Natural killer cell (primary cell): Measurements from ENCODE around the gene LYPLAL1. TPM values are rescaled to one million over a fixed set of nuclear protein-coding genes. Genes with fewer than 3 reads are reported as not detected.

ENCODE experiments used
- ATAC-seq, 3 donors: fragments of 150-1000 bp in 2 of 3; fragments of 200-7000 bp in 1 of 3; cut with Tn5 transposase; 1 replicate in 1 of 3; 2 replicates in 2 of 3; pipeline ENCODE4 v1.10.0; 2021; ENCODE audit warnings: mild to moderate bottlenecking in 2 of 3, moderate library complexity in 2 of 3
- DNase-seq, 2 donors: peaks; one replicate each; pipeline versions ENCODE4 v3.0.0 to v3.0.0-alpha.2; 2013 to 2021; ENCODE audit warnings: mixed read lengths in 1 of 2
- H3K27ac ChIP-seq: one replicate; pipeline ENCODE4 v1.5.1; 2013; ENCODE audit warnings: mild to moderate bottlenecking, low read length
- H3K27me3 ChIP-seq: one replicate; pipeline ENCODE4 v1.6.1; 2013; ENCODE audit warnings: low read length; ENCODE audit not compliant: control insufficient read depth, insufficient read depth
- H3K36me3 ChIP-seq: one replicate; pipeline ENCODE4 v1.6.1; 2013; ENCODE audit warnings: low read length; ENCODE audit not compliant: control insufficient read depth, insufficient read depth
- H3K4me1 ChIP-seq: one replicate; pipeline ENCODE4 v1.6.1; 2013; ENCODE audit warnings: low read length; ENCODE audit not compliant: control insufficient read depth, insufficient read depth
- H3K4me3 ChIP-seq: one replicate; pipeline ENCODE4 v1.5.1; 2013; ENCODE audit warnings: low read length
- H3K9me3 ChIP-seq: one replicate; pipeline ENCODE4 v1.6.1; 2013; ENCODE audit warnings: low read length; ENCODE audit not compliant: control insufficient read depth, insufficient read depth
- H3K27ac Mint-ChIP-seq, 2 donors: one replicate each; pipeline ENCODE4 v1.8.0; 2022; ENCODE audit warnings: mild to moderate bottlenecking in 2 of 2, mixed read lengths in 2 of 2, moderate library complexity in 1 of 2
- H3K27me3 Mint-ChIP-seq, 2 donors: one replicate each; pipeline ENCODE4 v1.8.0; 2022; ENCODE audit warnings: low read depth in 2 of 2, mixed read lengths in 2 of 2
- H3K36me3 Mint-ChIP-seq: one replicate; pipeline ENCODE4 v1.8.0; 2022; ENCODE audit warnings: mixed read lengths
- H3K4me1 Mint-ChIP-seq, 2 donors: one replicate each; pipeline ENCODE4 v1.8.0; 2022; ENCODE audit warnings: mixed read lengths in 2 of 2
- H3K4me3 Mint-ChIP-seq: one replicate; pipeline ENCODE4 v1.8.0; 2022; ENCODE audit warnings: mild to moderate bottlenecking, moderate library complexity, mixed read lengths
- H3K9me3 Mint-ChIP-seq, 2 donors: one replicate each; pipeline ENCODE4 v1.8.0; 2022; ENCODE audit warnings: mixed read lengths in 2 of 2
- CTCF ChIP-seq: fragments of 200-600 bp; IDR thresholded peaks from one replicate; pipeline ENCODE4 v1.8.0; 2022; ENCODE audit warnings: antibody characterized with exemption
- WGBS: methylation state at CpG from one replicate; pipeline ENCODE4 v1.1.7; 2013; ENCODE audit warnings: missing lambda C conversion rate; ENCODE audit not compliant: insufficient coverage; 5-methylcytosine and 5-hydroxymethylcytosine counted together
- intact Hi-C: fragments of 100-400 bp; cut with micrococcal nuclease; formaldehyde crosslinking; loops from one replicate; pipeline ENCODE4 v1.14.2; 2022
- total RNA-seq, 4 donors: library from RNA; stranded (reverse); fragments of 120-200 nt in 1 of 4; gene quantifications; one replicate each; pipeline versions ENCODE4 v1.2.3 to v1.2.4, GENCODE V29; 2013 to 2022

The LYPLAL1 gene
- total RNA-seq, 3 donors from 2014 or later (not counting 1 experiment from before 2014, with no cell fraction given), result 13.1 to 18.3 (median 15.9) TPM

- Histone ChIP-seq H3K36me3 (no peaks in the 10 kb centered on the region), H3K27me3 (no peaks in the 10 kb centered on the region), H3K9me3 (no peaks in the 10 kb centered on the region), H3K27ac (no peak overlapping the region), H3K4me3 (no peak overlapping the region), H3K4me1 (no peaks in the 10 kb centered on the region)
- H3K4me3 Mint-ChIP-seq, result no peak overlapping the region
- TF ChIP-seq CTCF, result no peak
- WGBS, result 100% methylated on average over 1 of the region's 2 CpGs
- intact Hi-C loops, result no loop called here
- H3K27me3 Mint-ChIP-seq, result no peaks in the 10 kb centered on the region
- H3K4me1 Mint-ChIP-seq, result peaks cover 15 to 22% of the 10 kb centered on the region in 2 donors
- DNase-seq, result no peak
- peaks cover 0 to 2% of the 10 kb centered on the region in 2 donors for H3K9me3 Mint-ChIP-seq
- H3K27ac Mint-ChIP-seq, result no peak overlapping the region
- no peak for ATAC-seq
- H3K36me3 Mint-ChIP-seq, result no peaks in the 10 kb centered on the region
Observed at GRCh38 chr1:219232890-219233289, 59.2 kb downstream of the LYPLAL1 start.

- peak in 1 of 2 donors; percentile 41 for DNase-seq
- H3K4me1 Mint-ChIP-seq, result peaks cover 15 to 22% of the 10 kb centered on the region in 2 donors
Observed at GRCh38 chr1:219235903-219236481, 62.3 kb downstream of the LYPLAL1 start.

GRCh38 chr1:219236933-219237610 is 63.4 kb downstream of the LYPLAL1 start:
- Mint-ChIP-seq H3K36me3 (no peaks in the 10 kb centered on the region), H3K4me3 (no peak overlapping the region), H3K27ac (peak overlapping the region in 1 of 2 donors; percentile 81), H3K27me3 (no peaks in the 10 kb centered on the region), H3K9me3 (peaks cover 0 to 5% of the 10 kb centered on the region in 2 donors), H3K4me1 (peaks cover 15 to 22% of the 10 kb centered on the region in 2 donors)
- no peak for TF ChIP-seq CTCF
- no peak for DNase-seq
- no CpG with 5 or more reads among the region's 5 CpGs for WGBS
- Histone ChIP-seq H3K4me1 (no peaks in the 10 kb centered on the region), H3K4me3 (no peak overlapping the region), H3K27me3 (no peaks in the 10 kb centered on the region), H3K27ac (no peak overlapping the region), H3K36me3 (no peaks in the 10 kb centered on the region), H3K9me3 (no peaks in the 10 kb centered on the region)
- no peak for ATAC-seq
- intact Hi-C loops, result no loop called here

More at GRCh38 chr1:219235903-219236481, 62.3 kb downstream of the LYPLAL1 start:
- no peak for TF ChIP-seq CTCF
- ATAC-seq, result peak; percentile 91 to 97 (median 94)
- H3K4me3 Mint-ChIP-seq, result peak overlapping the region; percentile 35
- intact Hi-C loops, result no loop called here
- H3K27ac ChIP-seq, result no peak overlapping the region
- peaks cover 0 to 2% of the 10 kb centered on the region in 2 donors for H3K9me3 Mint-ChIP-seq
- no peaks in the 10 kb centered on the region for H3K36me3 Mint-ChIP-seq
- no peaks in the 10 kb centered on the region for H3K27me3 ChIP-seq
- no peaks in the 10 kb centered on the region for H3K9me3 ChIP-seq
- 64% methylated on average over 1 of the region's 2 CpGs for WGBS
- H3K27me3 Mint-ChIP-seq, result no peaks in the 10 kb centered on the region
- H3K4me3 ChIP-seq, result no peak overlapping the region
- peak overlapping the region; percentile 58 to 81 for H3K27ac Mint-ChIP-seq
- no peaks in the 10 kb centered on the region for H3K36me3 ChIP-seq
- no peaks in the 10 kb centered on the region for H3K4me1 ChIP-seq
